AG09309 (cell line): Measurements from ENCODE around the gene DLG1.

Experiments
- DNase-seq: peaks from one replicate; pipeline ENCODE4 v3.0.0-alpha.2; 2010; ENCODE audit warnings: low read depth
- H3K4me3 ChIP-seq: 2 replicates; pipeline ENCODE4 v1.5.1; 2011; ENCODE audit warnings: mild to moderate bottlenecking, low read depth, low read length, moderate library complexity; ENCODE audit not compliant: control insufficient read depth
- TF ChIP-seq, protein P1 (sequence below): IDR thresholded peaks from 2 replicates; pipeline ENCODE4 v1.5.1; 2011; ENCODE audit warnings: mild to moderate bottlenecking, low read depth, low read length, inconsistent platforms; ENCODE audit not compliant: insufficient read depth, control insufficient read depth; ENCODE audit errors: missing control alignments

The DLG1 gene

DNA sequence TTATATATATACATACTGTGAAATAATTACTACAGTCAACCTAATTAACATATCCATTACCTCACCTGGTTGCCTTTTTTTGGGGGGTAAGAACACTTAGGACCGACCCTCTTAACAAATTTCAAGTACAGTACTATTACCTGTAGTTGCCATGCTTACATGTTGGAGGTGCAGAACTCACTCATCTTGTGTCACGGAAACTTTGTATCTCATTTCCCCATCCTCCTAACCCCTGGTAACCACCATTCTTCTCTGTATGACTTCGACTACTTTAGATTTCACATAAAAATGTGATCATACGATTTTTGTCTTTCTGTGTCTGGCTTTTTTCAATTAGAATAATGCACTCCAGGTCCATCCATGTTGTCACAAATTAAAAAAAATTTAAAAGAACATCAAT lies 213.3 kb downstream of the DLG1 start:
- TF ChIP-seq, protein P1, sequence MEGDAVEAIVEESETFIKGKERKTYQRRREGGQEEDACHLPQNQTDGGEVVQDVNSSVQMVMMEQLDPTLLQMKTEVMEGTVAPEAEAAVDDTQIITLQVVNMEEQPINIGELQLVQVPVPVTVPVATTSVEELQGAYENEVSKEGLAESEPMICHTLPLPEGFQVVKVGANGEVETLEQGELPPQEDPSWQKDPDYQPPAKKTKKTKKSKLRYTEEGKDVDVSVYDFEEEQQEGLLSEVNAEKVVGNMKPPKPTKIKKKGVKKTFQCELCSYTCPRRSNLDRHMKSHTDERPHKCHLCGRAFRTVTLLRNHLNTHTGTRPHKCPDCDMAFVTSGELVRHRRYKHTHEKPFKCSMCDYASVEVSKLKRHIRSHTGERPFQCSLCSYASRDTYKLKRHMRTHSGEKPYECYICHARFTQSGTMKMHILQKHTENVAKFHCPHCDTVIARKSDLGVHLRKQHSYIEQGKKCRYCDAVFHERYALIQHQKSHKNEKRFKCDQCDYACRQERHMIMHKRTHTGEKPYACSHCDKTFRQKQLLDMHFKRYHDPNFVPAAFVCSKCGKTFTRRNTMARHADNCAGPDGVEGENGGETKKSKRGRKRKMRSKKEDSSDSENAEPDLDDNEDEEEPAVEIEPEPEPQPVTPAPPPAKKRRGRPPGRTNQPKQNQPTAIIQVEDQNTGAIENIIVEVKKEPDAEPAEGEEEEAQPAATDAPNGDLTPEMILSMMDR: no peak
- DNase-seq: no peak
- no peak overlapping the region for H3K4me3 ChIP-seq

DNA sequence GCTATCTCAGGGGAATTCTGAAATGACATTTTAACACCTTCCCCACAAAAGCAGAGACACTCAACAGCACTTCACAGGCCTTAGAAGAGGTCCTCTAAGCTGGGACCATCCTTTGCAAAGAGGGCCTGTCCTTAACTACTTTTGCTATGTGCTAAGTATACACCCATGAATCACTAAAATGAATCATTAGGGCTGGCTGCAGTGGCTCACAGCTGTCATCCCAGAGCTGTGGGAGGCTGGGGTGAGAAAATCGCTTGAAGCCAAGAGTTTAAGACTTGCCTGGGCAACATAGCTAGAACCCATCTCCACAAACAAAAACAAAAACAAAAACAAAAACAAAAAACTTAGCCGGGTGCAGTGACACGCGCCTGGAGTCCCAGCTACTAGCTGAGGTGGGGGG lies 214.9 kb downstream of the DLG1 start:
- H3K4me3 ChIP-seq: no peak overlapping the region
- TF ChIP-seq, protein P1: no peak
- DNase-seq: peak; percentile 53

DNA sequence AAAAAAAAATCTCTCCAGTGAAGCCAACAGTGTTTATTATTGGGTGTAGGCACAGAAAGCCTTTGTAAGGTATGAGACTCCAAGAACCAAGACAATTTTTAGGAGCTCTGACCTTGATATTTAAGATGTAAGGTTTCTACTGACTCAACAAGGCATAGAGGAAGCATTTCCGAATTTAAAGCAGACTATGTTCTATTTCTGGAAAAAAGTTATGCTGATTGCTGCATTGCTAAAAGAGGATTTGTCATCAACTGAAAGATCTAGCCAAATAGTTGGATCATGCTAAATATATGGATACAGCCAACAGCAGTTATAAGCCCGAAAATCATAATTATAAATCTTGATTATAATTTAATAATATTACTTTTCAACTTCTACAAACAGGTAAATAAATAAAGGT lies 215.5 kb downstream of the DLG1 start:
- H3K4me3 ChIP-seq: no peak overlapping the region
- DNase-seq: peak; percentile 7
- TF ChIP-seq, protein P1: no peak

DNA sequence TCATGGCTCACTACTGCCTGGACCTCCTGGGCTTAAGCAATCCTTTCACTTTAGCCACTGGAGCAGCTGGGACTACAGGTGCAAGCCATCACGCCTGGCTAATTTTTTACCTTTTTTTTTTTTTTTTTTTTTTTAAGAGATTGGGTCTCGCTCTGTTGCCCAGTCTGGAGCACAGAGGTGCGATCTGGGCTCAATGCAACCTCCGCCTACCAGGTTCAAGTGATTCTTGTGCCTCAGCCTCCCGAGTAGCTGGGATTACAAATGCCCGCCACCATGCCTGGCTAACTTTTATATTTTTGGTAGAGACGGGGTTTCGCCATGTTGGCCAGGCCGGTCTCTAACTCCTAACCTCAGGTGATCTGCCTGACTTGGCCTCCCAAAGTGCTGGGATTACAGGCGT lies 218.1 kb downstream of the DLG1 start:
- no peak for DNase-seq
- H3K4me3 ChIP-seq: no peak overlapping the region
- TF ChIP-seq, protein P1: no peak

DNA sequence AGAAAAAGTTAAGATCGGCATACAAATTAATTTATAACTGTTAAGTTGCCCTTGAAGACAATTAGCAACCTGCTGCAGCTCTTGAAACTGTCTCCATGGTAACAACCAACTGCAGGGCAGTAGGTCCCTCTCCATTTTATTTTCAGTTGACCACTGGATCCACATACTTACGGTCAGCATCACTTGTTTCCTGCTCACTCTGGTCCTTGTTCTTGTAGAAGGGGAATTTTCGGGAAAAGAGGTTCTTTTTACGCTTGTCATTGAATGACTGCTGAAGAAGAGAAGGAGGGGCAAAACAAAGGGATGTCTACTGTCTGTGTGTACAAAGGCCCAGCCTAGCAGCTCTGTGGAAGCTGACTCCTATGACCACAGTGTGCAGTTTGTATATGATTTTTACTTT lies 222.0 kb downstream of the DLG1 start:
- H3K4me3 ChIP-seq: no peak overlapping the region
- DNase-seq: no peak
- TF ChIP-seq, protein P1: no peak

DNA sequence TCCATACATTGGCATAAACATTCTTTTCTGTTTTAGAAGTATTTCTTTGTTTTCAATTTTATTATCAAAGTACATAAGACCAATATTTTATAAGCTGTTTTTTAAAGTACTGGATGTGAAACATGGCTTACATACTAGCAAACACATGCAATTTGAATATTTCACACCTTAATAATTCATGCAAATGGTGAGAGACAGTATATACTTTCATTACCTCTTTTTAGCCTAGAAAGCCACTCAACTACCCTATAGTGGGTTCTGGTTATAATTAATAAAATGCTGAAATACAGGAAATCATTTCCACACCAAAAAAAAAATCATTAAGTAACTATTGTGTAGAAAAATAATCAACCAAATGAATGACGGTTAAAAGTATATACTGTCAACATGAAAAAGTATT lies 230.3 kb downstream of the DLG1 start:
- DNase-seq: no peak
- H3K4me3 ChIP-seq: no peak overlapping the region
- TF ChIP-seq, protein P1: no peak

DNA sequence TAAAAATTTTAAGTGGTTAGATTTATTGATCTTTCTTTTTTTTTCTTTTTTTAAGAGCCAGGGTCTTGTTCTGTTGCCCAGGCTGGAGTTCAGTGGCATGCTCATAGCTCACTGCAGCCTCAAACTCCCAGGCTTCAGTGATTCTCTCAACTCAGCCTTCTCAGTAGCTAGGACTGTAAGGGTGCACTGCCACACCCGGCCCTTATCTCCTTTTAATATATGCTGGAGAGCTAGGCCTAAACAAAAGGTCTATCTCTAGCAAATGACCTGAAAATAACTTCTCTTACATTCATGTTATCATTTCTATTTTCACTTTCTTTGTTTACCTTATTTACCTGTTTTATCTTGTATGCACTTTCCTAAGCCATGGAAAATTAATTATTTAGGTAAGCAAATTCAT lies 233.6 kb downstream of the DLG1 start:
- no peak overlapping the region for H3K4me3 ChIP-seq
- TF ChIP-seq, protein P1: no peak
- no peak for DNase-seq
